Stimulated activated CD4-positive, alpha-beta T cell treated with anti-CD3 and anti-CD28 coated beads, Interleukin-12 subunit alpha, Interleukin-12 subunit beta, amount 100 ng/mL, for 4 hours (primary cell): ENCODE data around the gene TTLL9.
A peak's percentile ranks its signal among the peaks of the same experiment; 100 is the strongest.

Experiments
- DNase-seq: peaks from one replicate; pipeline ENCODE4 v3.0.0-alpha.2; 2020

The TTLL9 gene

GRCh38 chr20:31859266-31859997, 11.0 kb upstream of the TTLL9 start:
- no peak for DNase-seq

GRCh38 chr20:31859998-31860380, 10.4 kb upstream of the TTLL9 start:
- no peak for DNase-seq

GRCh38 chr20:31860390-31861134, 9.9 kb upstream of the TTLL9 start:
- no peak for DNase-seq

GRCh38 chr20:31861135-31861384, 9.4 kb upstream of the TTLL9 start:
- no peak for DNase-seq

- DNase-seq: peak; percentile 65
Observed at GRCh38 chr20:31861385-31862156, 8.9 kb upstream of the TTLL9 start.

GRCh38 chr20:31862157-31862470, 8.3 kb upstream of the TTLL9 start:
- no peak for DNase-seq

- DNase-seq: no peak
Observed at GRCh38 chr20:31862506-31862905, 7.9 kb upstream of the TTLL9 start.

GRCh38 chr20:31863296-31864085, 6.9 kb upstream of the TTLL9 start:
- no peak for DNase-seq

GRCh38 chr20:31864521-31865400, 5.7 kb upstream of the TTLL9 start:
- no peak for DNase-seq

GRCh38 chr20:31866221-31866620, 4.2 kb upstream of the TTLL9 start:
- no peak for DNase-seq

GRCh38 chr20:31868853-31869672, 1.4 kb upstream of the TTLL9 start:
- DNase-seq: no peak

GRCh38 chr20:31869673-31869941, 827 bp upstream of the TTLL9 start:
- DNase-seq: no peak

GRCh38 chr20:31870726-31871617, 538 bp downstream of the TTLL9 start:
- no peak for DNase-seq

- DNase-seq: no peak
Observed at GRCh38 chr20:31871618-31871954, 1.2 kb downstream of the TTLL9 start.

GRCh38 chr20:31872406-31872805, 2.0 kb downstream of the TTLL9 start:
- DNase-seq: no peak

- no peak for DNase-seq
Observed at GRCh38 chr20:31875671-31876070, 5.2 kb downstream of the TTLL9 start.

GRCh38 chr20:31877684-31878083, 7.2 kb downstream of the TTLL9 start:
- no peak for DNase-seq

GRCh38 chr20:31879143-31879987, 8.9 kb downstream of the TTLL9 start:
- peak; percentile 72 for DNase-seq

GRCh38 chr20:31881945-31882344, 11.5 kb downstream of the TTLL9 start:
- DNase-seq: no peak

- DNase-seq: no peak
Observed at GRCh38 chr20:31883829-31884228, 13.4 kb downstream of the TTLL9 start.
